SH-SY5Y (cell line): ENCODE results near the gene RAB17.

Experiments used
- GATA2 ChIP-seq: IDR thresholded peaks from 2 replicates; pipeline ENCODE4 v1.6.1; 2011; ENCODE audit warnings: mild to moderate bottlenecking, low read depth, low read length
- GATA3 ChIP-seq: IDR thresholded peaks from 2 replicates; pipeline ENCODE4 v1.6.1; 2011; ENCODE audit warnings: low read depth, mild to moderate bottlenecking, low read length, moderate library complexity

DNA sequence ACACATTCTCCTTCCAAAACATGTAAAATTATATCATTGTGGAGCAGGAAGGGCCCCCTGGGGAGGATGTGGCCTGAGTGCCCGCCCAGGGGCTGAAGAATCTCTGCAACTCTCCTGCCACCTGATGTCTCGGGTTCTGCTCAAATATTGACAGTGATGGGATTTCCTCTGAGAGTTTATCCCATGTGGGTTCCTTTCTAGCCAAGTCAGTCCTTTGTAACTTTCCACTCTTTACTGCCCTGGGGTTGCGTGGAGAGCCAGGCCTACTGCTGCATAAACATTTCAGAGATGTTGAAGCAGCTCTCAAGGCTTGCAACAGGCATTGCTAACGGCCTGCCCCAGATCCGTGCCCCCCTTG, 4.0 kb upstream of the RAB17 start:
- TF ChIP-seq GATA2 (no peak), GATA3 (no peak)
